ENCODE measurements around the gene RNASEH2A.

GRCh38 chr19:12786952-12787351 is 19.4 kb upstream of the RNASEH2A start:
- no peak for TF ChIP-seq ZSCAN5A (CRISPR knock-in tag; IDR thresholded peaks at IDR 0.05; ENCODE audit: borderline replicate concordance)
- TF ChIP-seq GATA4 (IDR thresholded peaks at IDR 0.05; ENCODE audit: borderline replicate concordance, low read depth): no peak
- TF ChIP-seq NR3C1 (CRISPR knock-in tag; IDR thresholded peaks at IDR 0.05): no peak
- TF ChIP-seq EZH2 (conservative IDR thresholded peaks at IDR 0.05; ENCODE audit: low read depth, low read length): no peak
- no peak for TF ChIP-seq BRF2 (CRISPR knock-in tag; IDR thresholded peaks at IDR 0.05)
- no peak for TF ChIP-seq HNRNPLL (IDR thresholded peaks at IDR 0.05; ENCODE audit: low read depth, low read length, poor library complexity, severe bottlenecking)
- no peak for TF ChIP-seq NBN (conservative IDR thresholded peaks at IDR 0.05)
- TF ChIP-seq CTCF (CRISPR knock-in tag; IDR thresholded peaks at IDR 0.05): no peak
- TF ChIP-seq ZNF607 (CRISPR knock-in tag; IDR thresholded peaks at IDR 0.05; ENCODE audit: borderline replicate concordance): no peak
- TF ChIP-seq MYNN (CRISPR knock-in tag; IDR thresholded peaks at IDR 0.05; ENCODE audit: low read depth): no peak
- no peak for TF ChIP-seq ATF7-NPFF (CRISPR knock-in tag; IDR thresholded peaks at IDR 0.05; ENCODE audit: low read depth)
- no peak for TF ChIP-seq SP4 (CRISPR knock-in tag; IDR thresholded peaks at IDR 0.05)
